Left lung (tissue), 10 donors: Measurements from ENCODE around the gene NFILZ. TPM values are rescaled to one million over a fixed set of nuclear protein-coding genes. Genes with fewer than 3 reads are reported as not detected.
"Not testable (repeated sequence)": the region's sequence is repeated elsewhere in the genome, so short reads cannot be mapped to it uniquely, and the experiment has no call there.

Experiments used
- ATAC-seq: fragments of 200-7000 bp; cut with Tn5 transposase; one replicate; pipeline ENCODE4 v1.9.1; 2020; ENCODE audit warnings: moderate library complexity
- DNase-seq, 4 donors: peaks; one replicate each; pipeline ENCODE4 v3.0.0-alpha.2; 2013 to 2020
- H3K27ac ChIP-seq, 2 donors: fragments of 200-600 bp; sonication (generic) in 1 of 2; one replicate each; pipeline versions ENCODE4 v1.5.0 to v1.8.0; 2020 to 2021
- H3K27me3 ChIP-seq, 2 donors: fragments of 200-600 bp; sonication (generic) in 1 of 2; one replicate each; pipeline versions ENCODE4 v1.5.0 to v1.8.0; 2020 to 2021
- H3K36me3 ChIP-seq, 2 donors: fragments of 200-600 bp; sonication (generic) in 1 of 2; one replicate each; pipeline versions ENCODE4 v1.5.0 to v1.8.0; 2020 to 2021
- H3K4me1 ChIP-seq, 2 donors: fragments of 200-600 bp; one replicate each; pipeline ENCODE4 v1.8.0; 2021
- H3K4me3 ChIP-seq, 2 donors: fragments of 200-600 bp; sonication (generic) in 1 of 2; one replicate each; pipeline versions ENCODE4 v1.5.0 to v1.8.0; 2020 to 2021; ENCODE audit warnings: mild to moderate bottlenecking in 1 of 2
- H3K9me3 ChIP-seq, 2 donors: fragments of 200-600 bp; sonication (generic) in 1 of 2; one replicate each; pipeline versions ENCODE4 v1.5.0 to v1.8.0; 2020 to 2021
- CTCF ChIP-seq, 2 donors: fragments of 200-600 bp; sonication (generic) in 1 of 2; IDR thresholded peaks; one replicate each; pipeline versions ENCODE4 v1.5.0 to v1.8.0; 2021; ENCODE audit warnings: antibody characterized with exemption in 2 of 2
- intact Hi-C, 2 donors: fragments of 100-400 bp; cut with DNase I; formaldehyde crosslinking; loops; one replicate each; pipeline versions ENCODE4 v1.11.2 to v1.14.2; 2022
- polyA plus RNA-seq, 6 donors: library from polyadenylated mRNA; unstranded; fragments of 120-200 nt; gene quantifications; one replicate each; pipeline ENCODE4 v1.2.1, GENCODE V29; 2013; ENCODE audit not compliant: insufficient read length in 6 of 6
- total RNA-seq, 2 donors: library from RNA; stranded (reverse); fragmentation: NEBNext Ultra II Directional; extraction: Animal tissue kit (Norgen Biotek cat#: 25700); gene quantifications; one replicate each; pipeline ENCODE4 v1.2.1, GENCODE V29; 2021
- donor health status: DM: no; HTN: yes; CAD: no.
- donor health status: DM: no; HTN: no; CAD: no.

Gene NFILZ
- total and polyA plus RNA-seq, 8 donors: not detected

- Histone ChIP-seq H3K4me1 (peaks cover 0 to 12% of the 10 kb centered on the region in 2 donors), H3K27ac (no peak overlapping the region), H3K9me3 (no peaks in the 10 kb centered on the region), H3K27me3 (peaks cover 0 to 30% of the 10 kb centered on the region in 2 donors), H3K36me3 (no peaks in the 10 kb centered on the region), H3K4me3 (no peak overlapping the region)
- peak; percentile 78 for ATAC-seq
- peak in 3 of 4 donors; percentile 67 to 85 (median 74) for DNase-seq
- intact Hi-C loops: no loop called here
- TF ChIP-seq CTCF (IDR thresholded peaks at IDR 0.05): peak; percentile 93 to 96
These were observed 14.4 kb upstream of the NFILZ start for GRCh38 chr19:8615813-8616596.

GRCh38 chr19:8616861-8617260 is 13.6 kb upstream of the NFILZ start:
- DNase-seq (no peak), ATAC-seq (no peak)
- Histone ChIP-seq H3K27me3 (peaks cover 0 to 25% of the 10 kb centered on the region in 2 donors), H3K27ac (no peak overlapping the region), H3K4me1 (peaks cover 0 to 12% of the 10 kb centered on the region in 2 donors), H3K36me3 (no peaks in the 10 kb centered on the region), H3K4me3 (no peak overlapping the region), H3K9me3 (no peaks in the 10 kb centered on the region)
- intact Hi-C loops: no loop called here
- TF ChIP-seq CTCF (IDR thresholded peaks at IDR 0.05): no peak

- DNase-seq, ATAC-seq, H3K27ac ChIP-seq, H3K9me3 ChIP-seq, H3K36me3 ChIP-seq, H3K4me3 ChIP-seq, intact Hi-C loops: not testable (repeated sequence)
- Histone ChIP-seq H3K4me1 (peaks cover 0 to 12% of the 10 kb centered on the region in 2 donors), H3K27me3 (peaks cover 0 to 25% of the 10 kb centered on the region in 2 donors)
These were observed 13.1 kb upstream of the NFILZ start for GRCh38 chr19:8617325-8617724.

- TF ChIP-seq CTCF (IDR thresholded peaks at IDR 0.05): no peak
- no peak for DNase-seq
- Histone ChIP-seq H3K27me3 (peaks cover 0 to 25% of the 10 kb centered on the region in 2 donors), H3K27ac (no peak overlapping the region), H3K4me3 (no peak overlapping the region), H3K9me3 (no peaks in the 10 kb centered on the region), H3K4me1 (peaks cover 0 to 12% of the 10 kb centered on the region in 2 donors), H3K36me3 (no peaks in the 10 kb centered on the region)
- ATAC-seq: no peak
- intact Hi-C loops: no loop called here
These were observed 12.4 kb upstream of the NFILZ start for GRCh38 chr19:8617984-8618383.

GRCh38 chr19:8618751-8619150 is 11.7 kb upstream of the NFILZ start:
- Histone ChIP-seq H3K4me1 (peaks cover 0 to 12% of the 10 kb centered on the region in 2 donors), H3K36me3 (no peaks in the 10 kb centered on the region), H3K27ac (no peak overlapping the region), H3K9me3 (no peaks in the 10 kb centered on the region), H3K27me3 (peaks cover 0 to 25% of the 10 kb centered on the region in 2 donors), H3K4me3 (no peak overlapping the region)
- intact Hi-C loops: no loop called here
- DNase-seq (no peak), ATAC-seq (no peak)
- TF ChIP-seq CTCF (IDR thresholded peaks at IDR 0.05): no peak

- DNase-seq, H3K4me1 ChIP-seq, intact Hi-C loops, ATAC-seq, H3K36me3 ChIP-seq, H3K27ac ChIP-seq, H3K4me3 ChIP-seq, H3K9me3 ChIP-seq: not testable (repeated sequence)
- peaks cover 0 to 11% of the 10 kb centered on the region in 2 donors for H3K27me3 ChIP-seq
These were observed 7.5 kb upstream of the NFILZ start for GRCh38 chr19:8622886-8623285.
